ENCODE results near the gene GPR137. TPM values are rescaled to one million over a fixed set of nuclear protein-coding genes. Genes with fewer than 3 reads are reported as not detected.

The GPR137 gene
- total RNA-seq, 1 donor from 2014 or later: 4.9 TPM

- Mint-ChIP-seq H3K36me3 (no peaks in the 10 kb centered on the region), H3K4me3 (no peak overlapping the region), H3K4me1 (peaks cover 5% of the 10 kb centered on the region), H3K27ac (no peak overlapping the region), H3K9me3 (peaks cover 2% of the 10 kb centered on the region), H3K27me3 (ENCODE audit: insufficient read depth, low read depth) (peaks cover 7% of the 10 kb centered on the region)
- Histone ChIP-seq H3F3A (ENCODE audit: low read depth) (peaks cover 6% of the 10 kb centered on the region), H3K4me1 (no peaks in the 10 kb centered on the region), H4K20me1 (ENCODE audit: low read depth) (no peaks in the 10 kb centered on the region), H3K79me2 (ENCODE audit: low read depth) (no peaks in the 10 kb centered on the region), H3K27me3 (no peaks in the 10 kb centered on the region), H3K4me2 (no peak overlapping the region), H3K9ac (no peak overlapping the region), H2AFZ (replicated peaks) (no peak overlapping the region), H3K27ac (no peak overlapping the region), H3K9me3 (ENCODE audit: low read depth) (no peaks in the 10 kb centered on the region), H3K4me3 (no peak overlapping the region), H3K36me3 (no peaks in the 10 kb centered on the region)
- no peak for DNase-seq (ENCODE audit: low spot score)
- no peak for TF ChIP-seq EZH2phosphoT487 (IDR thresholded peaks at IDR 0.05)
- TF ChIP-seq EZH2 (IDR thresholded peaks at IDR 0.05): no peak
- TF ChIP-seq CTCF (IDR thresholded peaks at IDR 0.05): no peak
Measured at GRCh38 chr11:64330888-64331287, 45.2 kb downstream of the GPR137 start.

- H3K4me2 ChIP-seq: no peak overlapping the region
- H3K9ac ChIP-seq: no peak overlapping the region
- DNase-seq (ENCODE audit: low spot score): no peak
- Mint-ChIP-seq H3K9me3 (no peaks in the 10 kb centered on the region), H3K36me3 (no peaks in the 10 kb centered on the region), H3K27me3 (ENCODE audit: insufficient read depth, low read depth) (peaks cover 7% of the 10 kb centered on the region), H3K27ac (peak overlapping the region; percentile 1), H3K4me3 (no peak overlapping the region), H3K4me1 (peaks cover 5% of the 10 kb centered on the region)
- no peaks in the 10 kb centered on the region for H3K79me2 ChIP-seq (ENCODE audit: low read depth)
- H3F3A ChIP-seq (ENCODE audit: low read depth): peaks cover 6% of the 10 kb centered on the region
- no peak overlapping the region for H2AFZ ChIP-seq (replicated peaks)
- TF ChIP-seq EZH2phosphoT487 (IDR thresholded peaks at IDR 0.05): no peak
- TF ChIP-seq CTCF (IDR thresholded peaks at IDR 0.05): peak; percentile 37
- TF ChIP-seq EZH2 (IDR thresholded peaks at IDR 0.05): no peak
- no peak overlapping the region for H3K27ac ChIP-seq
- no peaks in the 10 kb centered on the region for H4K20me1 ChIP-seq (ENCODE audit: low read depth)
- H3K27me3 ChIP-seq: no peaks in the 10 kb centered on the region
- no peaks in the 10 kb centered on the region for H3K36me3 ChIP-seq
- H3K4me1 ChIP-seq: no peaks in the 10 kb centered on the region
- H3K4me3 ChIP-seq: no peak overlapping the region
- no peaks in the 10 kb centered on the region for H3K9me3 ChIP-seq (ENCODE audit: low read depth)
Measured at GRCh38 chr11:64331569-64332371, 46.1 kb downstream of the GPR137 start.

- Histone ChIP-seq H4K20me1 (ENCODE audit: low read depth) (no peaks in the 10 kb centered on the region), H3K9me3 (ENCODE audit: low read depth) (no peaks in the 10 kb centered on the region), H2AFZ (replicated peaks) (no peak overlapping the region), H3K9ac (no peak overlapping the region), H3F3A (ENCODE audit: low read depth) (peaks cover 6% of the 10 kb centered on the region), H3K79me2 (ENCODE audit: low read depth) (no peaks in the 10 kb centered on the region), H3K27me3 (no peaks in the 10 kb centered on the region), H3K36me3 (no peaks in the 10 kb centered on the region), H3K4me2 (no peak overlapping the region), H3K4me1 (no peaks in the 10 kb centered on the region), H3K4me3 (no peak overlapping the region), H3K27ac (no peak overlapping the region)
- Mint-ChIP-seq H3K4me3 (no peak overlapping the region), H3K27ac (no peak overlapping the region), H3K9me3 (no peaks in the 10 kb centered on the region), H3K4me1 (peaks cover 5% of the 10 kb centered on the region), H3K27me3 (ENCODE audit: insufficient read depth, low read depth) (peaks cover 16% of the 10 kb centered on the region), H3K36me3 (no peaks in the 10 kb centered on the region)
- DNase-seq (ENCODE audit: low spot score): no peak
- TF ChIP-seq CTCF (IDR thresholded peaks at IDR 0.05) (no peak), EZH2 (IDR thresholded peaks at IDR 0.05) (no peak), EZH2phosphoT487 (IDR thresholded peaks at IDR 0.05) (no peak)
Measured at GRCh38 chr11:64333556-64333955, 47.9 kb downstream of the GPR137 start.

Data from neural progenitor cell (in vitro differentiated cells).